ENCODE data around the gene APAF1.

DNA sequence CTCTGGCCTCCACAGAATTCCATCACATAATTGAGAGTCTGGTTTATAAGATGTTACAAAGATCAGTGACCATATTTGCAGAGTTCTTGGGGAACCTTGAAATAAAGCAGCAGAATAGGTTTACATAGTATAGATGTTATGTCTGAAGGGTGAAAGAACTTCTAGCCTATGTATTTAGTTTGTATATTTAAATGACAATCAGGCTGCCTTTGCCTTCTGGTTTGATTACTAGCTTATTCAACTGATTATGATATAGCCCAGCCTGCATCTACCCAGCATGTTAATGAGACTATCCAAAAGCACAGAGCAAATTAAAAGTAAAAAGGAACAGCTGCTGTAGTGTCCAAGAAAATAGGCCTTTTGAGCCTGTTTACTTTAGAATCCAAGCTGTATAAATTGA, 85.3 kb downstream of the APAF1 start:
- no peak for TF ChIP-seq EZH2 (IDR thresholded peaks at IDR 0.05; ENCODE audit: borderline replicate concordance, low read length)
- TF ChIP-seq, protein P1, sequence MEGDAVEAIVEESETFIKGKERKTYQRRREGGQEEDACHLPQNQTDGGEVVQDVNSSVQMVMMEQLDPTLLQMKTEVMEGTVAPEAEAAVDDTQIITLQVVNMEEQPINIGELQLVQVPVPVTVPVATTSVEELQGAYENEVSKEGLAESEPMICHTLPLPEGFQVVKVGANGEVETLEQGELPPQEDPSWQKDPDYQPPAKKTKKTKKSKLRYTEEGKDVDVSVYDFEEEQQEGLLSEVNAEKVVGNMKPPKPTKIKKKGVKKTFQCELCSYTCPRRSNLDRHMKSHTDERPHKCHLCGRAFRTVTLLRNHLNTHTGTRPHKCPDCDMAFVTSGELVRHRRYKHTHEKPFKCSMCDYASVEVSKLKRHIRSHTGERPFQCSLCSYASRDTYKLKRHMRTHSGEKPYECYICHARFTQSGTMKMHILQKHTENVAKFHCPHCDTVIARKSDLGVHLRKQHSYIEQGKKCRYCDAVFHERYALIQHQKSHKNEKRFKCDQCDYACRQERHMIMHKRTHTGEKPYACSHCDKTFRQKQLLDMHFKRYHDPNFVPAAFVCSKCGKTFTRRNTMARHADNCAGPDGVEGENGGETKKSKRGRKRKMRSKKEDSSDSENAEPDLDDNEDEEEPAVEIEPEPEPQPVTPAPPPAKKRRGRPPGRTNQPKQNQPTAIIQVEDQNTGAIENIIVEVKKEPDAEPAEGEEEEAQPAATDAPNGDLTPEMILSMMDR (IDR thresholded peaks at IDR 0.05; ENCODE audit: low read length): no peak
